ENCODE results near the gene SLC26A5.

GRCh38 chr7:103469095-103469948 is 23.3 kb upstream of the SLC26A5 start:
- TF ChIP-seq CTCF (IDR thresholded peaks at IDR 0.05; ENCODE audit: insufficient read depth, low read length): no peak
- TF ChIP-seq POLR2AphosphoS5 (IDR thresholded peaks at IDR 0.05; ENCODE audit: low read depth): no peak
